ENCODE data around the gene FGG. TPM values are rescaled to one million over a fixed set of nuclear protein-coding genes. Genes with fewer than 3 reads are reported as not detected.

The FGG gene
- total and polyA plus RNA-seq, 2 of the 13 experiments (the other 11 are each of a cell fraction or from before 2014, with no cell fraction given) = 1,037 to 2,423 TPM

DNA sequence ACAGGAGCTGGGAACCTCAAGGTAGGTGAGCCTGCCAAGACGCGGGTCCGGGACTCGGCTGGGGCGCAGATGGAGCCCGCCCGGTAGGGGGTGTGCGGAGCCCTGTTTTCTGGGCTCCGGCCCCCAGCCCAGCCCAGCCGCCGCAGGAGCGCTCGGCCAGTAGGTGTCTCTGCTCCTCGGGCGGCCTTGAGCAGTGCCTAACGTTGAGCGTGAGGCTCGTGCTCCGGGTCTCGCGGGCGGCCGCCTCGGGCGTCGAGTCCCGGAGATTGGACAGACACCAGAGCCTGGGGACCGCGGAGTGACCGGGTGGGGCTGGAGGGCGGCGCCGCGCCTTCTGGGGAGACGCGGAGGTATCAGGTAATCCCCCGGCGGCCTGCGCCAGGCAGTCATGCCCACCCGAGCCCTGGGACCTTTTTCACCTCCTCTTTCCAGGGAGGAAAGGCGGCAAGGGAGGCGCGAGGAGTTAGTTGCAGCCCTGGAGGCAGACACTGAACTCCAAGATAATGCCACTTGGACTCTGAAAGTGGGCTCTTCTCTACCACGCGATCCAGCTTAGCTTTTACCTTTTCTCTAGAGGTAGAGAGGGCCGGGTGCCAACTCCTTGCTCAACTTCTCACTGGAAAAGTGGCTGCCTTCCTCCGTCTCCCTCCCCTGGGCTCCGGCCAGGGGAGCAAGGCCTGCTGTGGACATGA, 14.5 kb upstream of the FGG start (continued):
- TF ChIP-seq, protein P1, sequence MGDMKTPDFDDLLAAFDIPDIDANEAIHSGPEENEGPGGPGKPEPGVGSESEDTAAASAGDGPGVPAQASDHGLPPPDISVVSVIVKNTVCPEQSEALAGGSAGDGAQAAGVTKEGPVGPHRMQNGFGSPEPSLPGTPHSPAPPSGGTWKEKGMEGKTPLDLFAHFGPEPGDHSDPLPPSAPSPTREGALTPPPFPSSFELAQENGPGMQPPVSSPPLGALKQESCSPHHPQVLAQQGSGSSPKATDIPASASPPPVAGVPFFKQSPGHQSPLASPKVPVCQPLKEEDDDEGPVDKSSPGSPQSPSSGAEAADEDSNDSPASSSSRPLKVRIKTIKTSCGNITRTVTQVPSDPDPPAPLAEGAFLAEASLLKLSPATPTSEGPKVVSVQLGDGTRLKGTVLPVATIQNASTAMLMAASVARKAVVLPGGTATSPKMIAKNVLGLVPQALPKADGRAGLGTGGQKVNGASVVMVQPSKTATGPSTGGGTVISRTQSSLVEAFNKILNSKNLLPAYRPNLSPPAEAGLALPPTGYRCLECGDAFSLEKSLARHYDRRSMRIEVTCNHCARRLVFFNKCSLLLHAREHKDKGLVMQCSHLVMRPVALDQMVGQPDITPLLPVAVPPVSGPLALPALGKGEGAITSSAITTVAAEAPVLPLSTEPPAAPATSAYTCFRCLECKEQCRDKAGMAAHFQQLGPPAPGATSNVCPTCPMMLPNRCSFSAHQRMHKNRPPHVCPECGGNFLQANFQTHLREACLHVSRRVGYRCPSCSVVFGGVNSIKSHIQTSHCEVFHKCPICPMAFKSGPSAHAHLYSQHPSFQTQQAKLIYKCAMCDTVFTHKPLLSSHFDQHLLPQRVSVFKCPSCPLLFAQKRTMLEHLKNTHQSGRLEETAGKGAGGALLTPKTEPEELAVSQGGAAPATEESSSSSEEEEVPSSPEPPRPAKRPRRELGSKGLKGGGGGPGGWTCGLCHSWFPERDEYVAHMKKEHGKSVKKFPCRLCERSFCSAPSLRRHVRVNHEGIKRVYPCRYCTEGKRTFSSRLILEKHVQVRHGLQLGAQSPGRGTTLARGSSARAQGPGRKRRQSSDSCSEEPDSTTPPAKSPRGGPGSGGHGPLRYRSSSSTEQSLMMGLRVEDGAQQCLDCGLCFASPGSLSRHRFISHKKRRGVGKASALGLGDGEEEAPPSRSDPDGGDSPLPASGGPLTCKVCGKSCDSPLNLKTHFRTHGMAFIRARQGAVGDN (CRISPR knock-in tag; IDR thresholded peaks at IDR 0.05) = peak; percentile 95
- TF ChIP-seq ZBTB25 (CRISPR knock-in tag; IDR thresholded peaks at IDR 0.05) = no peak
- TF ChIP-seq ZMYM4 (CRISPR knock-in tag; IDR thresholded peaks at IDR 0.05) = peak; percentile 48; the same call in 1 of the 2 replicates
- TF ChIP-seq KMT2A (CRISPR knock-in tag; IDR thresholded peaks at IDR 0.05) = 0 out of 2 replicates have a peak, but pooled peaks have one; percentile 40
- 0 out of 2 replicates have a peak, but pooled peaks have one; percentile 36 for TF ChIP-seq ZNF317 (CRISPR knock-in tag; IDR thresholded peaks at IDR 0.05)
- no peak for TF ChIP-seq RXRB (CRISPR knock-in tag; IDR thresholded peaks at IDR 0.05; ENCODE audit: borderline replicate concordance)
- peak; percentile 77; the same call in 1 of the 2 replicates for TF ChIP-seq ZNF230 (CRISPR knock-in tag; IDR thresholded peaks at IDR 0.05)
- peak; percentile 59; the same call in 1 of the 2 replicates for TF ChIP-seq ZSCAN21 (CRISPR knock-in tag; IDR thresholded peaks at IDR 0.05; ENCODE audit: borderline replicate concordance)
- TF ChIP-seq ZNF558 (CRISPR knock-in tag; IDR thresholded peaks at IDR 0.05; ENCODE audit: borderline replicate concordance) = peak; percentile 43; the same call in 1 of the 2 replicates
- no peak for TF ChIP-seq SNAI1 (CRISPR knock-in tag; IDR thresholded peaks at IDR 0.05; ENCODE audit: borderline replicate concordance)
- TF ChIP-seq NRL (CRISPR knock-in tag; IDR thresholded peaks at IDR 0.05; ENCODE audit: borderline replicate concordance) = peak; percentile 84
- TF ChIP-seq PHF21A (CRISPR knock-in tag; IDR thresholded peaks at IDR 0.05) = no peak
- peak; percentile 41; the same call in 1 of the 2 replicates for TF ChIP-seq ZNF501 (CRISPR knock-in tag; IDR thresholded peaks at IDR 0.05)
- TF ChIP-seq MYNN (CRISPR knock-in tag; IDR thresholded peaks at IDR 0.05; ENCODE audit: low read depth) = no peak
- TF ChIP-seq MTA1 (CRISPR knock-in tag; IDR thresholded peaks at IDR 0.05; ENCODE audit: borderline replicate concordance) = peak; percentile 32; the same call in 1 of the 2 replicates
- TF ChIP-seq DZIP1 (CRISPR knock-in tag; IDR thresholded peaks at IDR 0.05) = peak; percentile 31; the same call in 1 of the 2 replicates

All from HepG2 (cell line).